ENCODE results near the gene SLC25A43. TPM values are rescaled to one million over a fixed set of nuclear protein-coding genes. Genes with fewer than 3 reads are reported as not detected.

The SLC25A43 gene
- total and polyA plus RNA-seq, 2 of the 8 experiments (the other 6 are each of a cell fraction or from before 2014, with no cell fraction given): 3.1 to 5.8 TPM

GRCh38 chrX:119401569-119401968 lies 2.4 kb downstream of the SLC25A43 start:
- Histone ChIP-seq H3K9ac (replicated peaks in 1 of 4; ENCODE audit: extremely low read depth in 1 of 4, low read depth in 3 of 4, low read length in 3 of 4) (no peak overlapping the region), H3K27ac (ENCODE audit: low read depth, low read length) (no peak overlapping the region), H3K14ac (ENCODE audit: insufficient read length) (no peak overlapping the region), H4K8ac (ENCODE audit: extremely low read depth, insufficient read depth, low read length) (no peak overlapping the region), H4K91ac (replicated peaks; ENCODE audit: insufficient read length, low read length) (no peak overlapping the region), H2BK20ac (ENCODE audit: low read length) (no peak overlapping the region), H3K4me2 (ENCODE audit: insufficient read depth in 1 of 2, low read depth in 2 of 2, low read length in 2 of 2) (no peak overlapping the region), H3K18ac (ENCODE audit: extremely low read depth, low read length) (no peak overlapping the region), H3K79me2 (ENCODE audit: control insufficient read depth in 1 of 2, insufficient read depth in 2 of 2, low read length in 2 of 2) (no peaks in the 10 kb centered on the region), H3K23ac (ENCODE audit: insufficient read length) (no peak overlapping the region), H3K23me2 (ENCODE audit: low read depth, low read length) (peaks cover 3% of the 10 kb centered on the region; the same call in 1 of the 2 replicates), H3K56ac (replicated peaks; ENCODE audit: insufficient read length, low read depth, low read length) (no peak overlapping the region), H3K4ac (replicated peaks; ENCODE audit: insufficient read length, low read depth, low read length) (no peak overlapping the region), H3K4me3 (ENCODE audit: extremely low read depth in 1 of 4, insufficient read depth in 2 of 4, low read depth in 3 of 4, low read length in 4 of 4) (no peak overlapping the region), H2AFZ (ENCODE audit: low read length) (no peak overlapping the region), H3K9me3 (ENCODE audit: insufficient read depth in 2 of 2, low read depth in 1 of 2, low read length in 1 of 2) (no peaks in the 10 kb centered on the region), H4K5ac (ENCODE audit: insufficient read length, low read depth, low read length) (no peak overlapping the region), H2BK120ac (replicated peaks; ENCODE audit: low read depth, low read length) (no peak overlapping the region), H3K79me1 (ENCODE audit: low read depth, low read length) (no peaks in the 10 kb centered on the region), H4K20me1 (replicated peaks in 1 of 2; ENCODE audit: control insufficient read depth in 1 of 2, insufficient read depth in 2 of 2, low read length in 2 of 2) (no peaks in the 10 kb centered on the region), H2BK15ac (ENCODE audit: low read length) (no peak overlapping the region), H3K27me3 (replicated peaks in 1 of 4; ENCODE audit: control insufficient read depth in 3 of 4, extremely low read depth in 1 of 4, insufficient read depth in 3 of 4, low read length in 3 of 4) (peaks cover 0 to 5% (median 1%) of the 10 kb centered on the region in 4 experiments; a peak in 1 of 7 replicates), H2AK5ac (ENCODE audit: low read depth, low read length) (no peak overlapping the region), H2BK5ac (ENCODE audit: low read depth, low read length) (no peak overlapping the region), H3K4me1 (replicated peaks in 1 of 4; ENCODE audit: control insufficient read depth in 3 of 4, insufficient read depth in 4 of 4, low read length in 3 of 4) (peaks cover 0 to 12% (median 3%) of the 10 kb centered on the region in 4 experiments; a peak in 4 of 7 replicates), H3K36me3 (ENCODE audit: control insufficient read depth in 2 of 4, insufficient read depth in 4 of 4, low read length in 3 of 4) (no peaks in the 10 kb centered on the region; a peak in 2 of 8 replicates), H2BK12ac (ENCODE audit: low read depth, low read length) (no peak overlapping the region)
- CTCF ChIA-PET (ENCODE audit: partially characterized antibody): interaction anchor here (1.2 kb wide), 1 partner anchor 17 kb away, joined by 6 read pairs; no protein-coding TSS in a partner anchor
- TF ChIP-seq CREB1 (IDR thresholded peaks at IDR 0.05) (no peak), YY1 (IDR thresholded peaks at IDR 0.05; ENCODE audit: low read depth, low read length) (no peak), RAD21 (IDR thresholded peaks at IDR 0.05 in 1 of 2, conservative IDR thresholded peaks at IDR 0.05 in 1 of 2; ENCODE audit: low read depth in 2 of 2, low read length in 2 of 2) (no peak), BCL11A (IDR thresholded peaks at IDR 0.05; ENCODE audit: low read depth in 2 of 2, low read length in 2 of 2) (no peak), EZH2 (IDR thresholded peaks at IDR 0.05; ENCODE audit: low read depth, low read length, severe bottlenecking) (no peak), TCF12 (IDR thresholded peaks at IDR 0.05; ENCODE audit: low read depth, low read length) (no peak), CTCF (IDR thresholded peaks at IDR 0.05; ENCODE audit: control extremely low read depth in 1 of 3, insufficient read depth in 1 of 3, low read depth in 1 of 3, low read length in 3 of 3) (no peak), JUND (IDR thresholded peaks at IDR 0.05; ENCODE audit: low read length) (no peak)
- no peak for DNase-seq (ENCODE audit: low read depth in 1 of 2, low spot score in 2 of 2)
- 90% methylated on average over 2 of the region's 4 CpGs; no CpG with 5 or more reads in 1 of the 2 experiments for WGBS, 2 experiments (ENCODE audit: extremely low coverage in 1 of 2, insufficient coverage in 1 of 2, insufficient read length in 1 of 2, insufficient replicate concordance in 2 of 2, low coverage in 1 of 2, low lambda C conversion rate in 2 of 2, missing lambda C conversion rate in 1 of 2)
- FAIRE-seq: no peak
- POLR2A ChIA-PET (ENCODE audit: partially characterized antibody): interaction anchor here (0.9 kb wide), 1 partner anchor 67 kb away, joined by 3 read pairs; the partner anchor contains the start of gene SLC25A5
